CD4-positive, alpha-beta T cell treated with Interleukin-1 beta for 1 hour (primary cell): ENCODE measurements around the gene AIRE.
"Not testable (repeated sequence)": the region's sequence is repeated elsewhere in the genome, so short reads cannot be mapped to it uniquely, and the experiment has no call there.

Experiments
- DNase-seq, 2 donors: peaks; one replicate each; pipeline ENCODE4 v3.0.0-alpha.2; 2020 to 2022

The AIRE gene

DNA sequence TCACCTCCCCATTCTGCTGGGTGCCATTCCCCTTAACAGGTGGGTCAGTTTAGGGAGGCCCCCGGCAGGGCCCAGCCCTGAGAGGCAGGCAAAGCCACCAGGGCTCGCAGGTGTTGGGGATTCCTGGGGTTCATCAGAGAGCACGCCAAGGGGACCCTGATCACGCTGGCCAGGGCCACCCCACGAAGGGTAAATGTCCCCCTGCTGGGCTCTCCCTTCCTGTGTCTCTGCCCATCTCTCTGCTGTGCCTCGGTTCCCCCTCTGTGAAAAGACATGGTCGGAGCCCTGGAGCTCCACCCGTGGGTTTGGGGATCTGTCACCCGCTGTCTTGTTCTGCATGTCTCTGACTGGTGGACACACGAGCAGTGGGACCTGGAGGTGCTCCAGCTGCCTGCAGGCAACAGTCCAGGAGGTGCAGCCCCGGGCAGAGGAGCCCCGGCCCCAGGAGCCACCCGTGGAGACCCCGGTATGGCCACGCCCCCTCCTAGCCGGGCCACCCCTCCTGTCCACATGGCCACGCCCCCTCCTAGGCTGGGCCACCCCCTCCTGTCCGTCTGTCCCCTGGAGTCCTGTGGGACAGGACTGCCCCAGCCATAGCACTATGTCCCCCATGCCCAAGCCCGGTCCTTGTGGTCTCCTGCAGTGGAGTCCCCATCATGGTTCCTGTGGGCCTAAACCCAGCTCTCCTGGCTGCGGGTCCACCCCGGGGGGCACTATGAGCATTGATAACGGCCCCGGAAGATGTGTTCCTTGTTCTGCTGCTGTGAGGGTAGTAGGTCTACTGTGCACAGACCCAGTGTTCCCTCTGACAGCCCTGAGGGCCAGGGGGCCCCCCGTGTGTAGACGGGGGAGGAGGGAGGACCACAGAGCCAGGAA lies 6.5 kb downstream of the AIRE start:
- DNase-seq: no peak

DNA sequence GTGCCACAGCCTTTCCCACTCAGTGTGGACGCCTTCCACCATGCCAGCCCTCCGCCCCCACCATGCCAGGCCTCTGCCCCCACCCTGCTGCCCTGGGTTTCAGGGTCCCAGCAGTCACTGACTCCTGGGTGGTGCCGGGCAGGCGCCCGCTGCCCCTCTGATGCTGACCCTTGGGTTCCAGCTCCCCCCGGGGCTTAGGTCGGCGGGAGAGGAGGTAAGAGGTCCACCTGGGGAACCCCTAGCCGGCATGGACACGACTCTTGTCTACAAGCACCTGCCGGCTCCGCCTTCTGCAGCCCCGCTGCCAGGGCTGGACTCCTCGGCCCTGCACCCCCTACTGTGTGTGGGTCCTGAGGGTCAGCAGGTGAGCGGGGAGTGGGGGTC lies 7.1 kb downstream of the AIRE start:
- DNase-seq: no peak

DNA sequence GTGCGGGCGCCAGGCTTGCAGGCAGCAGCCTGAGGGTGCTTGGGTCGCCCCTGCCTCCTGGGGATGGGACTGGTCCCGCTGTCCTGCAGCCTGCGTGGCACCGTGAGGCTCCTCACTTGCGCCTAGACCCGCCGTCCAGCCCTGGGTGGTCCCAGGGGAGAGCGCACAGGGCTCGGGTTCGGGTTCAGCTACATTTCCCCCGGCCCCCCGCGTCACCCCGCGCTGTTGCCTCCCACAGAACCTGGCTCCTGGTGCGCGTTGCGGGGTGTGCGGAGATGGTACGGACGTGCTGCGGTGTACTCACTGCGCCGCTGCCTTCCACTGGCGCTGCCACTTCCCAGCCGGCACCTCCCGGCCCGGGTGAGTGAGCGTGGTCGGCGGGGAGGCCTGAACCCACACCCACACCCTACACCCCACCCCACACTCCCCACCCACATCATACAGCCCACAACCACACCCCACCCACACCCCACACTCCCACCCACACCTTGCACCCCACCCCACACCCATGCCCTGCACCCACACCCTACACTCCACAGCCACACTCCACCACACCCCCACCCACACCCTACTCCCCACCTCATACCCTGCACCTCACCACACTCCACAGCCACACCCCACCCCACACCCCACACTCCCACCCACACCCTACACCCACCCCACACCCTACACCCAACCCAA lies 8.0 kb downstream of the AIRE start:
- DNase-seq: peak; percentile 47 to 63

DNA sequence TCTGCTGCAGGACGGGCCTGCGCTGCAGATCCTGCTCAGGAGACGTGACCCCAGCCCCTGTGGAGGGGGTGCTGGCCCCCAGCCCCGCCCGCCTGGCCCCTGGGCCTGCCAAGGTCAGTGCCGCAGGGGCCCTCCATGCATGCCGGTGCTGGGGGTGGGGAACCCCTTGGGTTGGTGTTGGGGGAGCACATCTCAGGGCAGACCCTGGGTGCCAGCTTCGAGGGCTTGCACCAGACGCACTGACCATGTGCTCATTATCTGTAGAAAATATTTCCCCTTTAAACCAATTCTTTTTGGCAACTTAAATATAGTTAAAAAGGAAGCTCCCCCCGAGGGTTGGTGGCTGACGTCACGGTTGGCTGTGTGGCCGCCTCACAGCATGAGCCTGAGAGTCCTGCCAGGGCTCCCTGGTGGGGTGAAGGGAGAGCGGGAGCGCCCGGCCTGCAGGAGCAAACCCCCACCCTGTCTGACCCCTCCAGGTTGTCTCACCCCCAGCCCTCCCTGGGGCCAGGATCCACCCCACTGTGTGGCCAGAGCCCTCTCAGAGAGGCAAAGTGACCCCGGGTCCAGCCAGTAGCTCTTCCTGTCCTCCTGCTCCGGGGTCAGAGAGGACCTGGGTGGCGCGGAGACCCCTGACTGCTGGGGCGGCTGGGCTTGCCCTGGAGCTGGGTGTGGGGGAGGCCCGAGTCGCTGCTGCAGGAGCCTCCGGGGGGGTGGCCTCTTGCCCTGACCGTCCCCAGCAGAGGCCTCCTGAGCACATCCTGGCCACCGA lies 8.9 kb downstream of the AIRE start:
- peak; percentile 13 to 25 for DNase-seq

DNA sequence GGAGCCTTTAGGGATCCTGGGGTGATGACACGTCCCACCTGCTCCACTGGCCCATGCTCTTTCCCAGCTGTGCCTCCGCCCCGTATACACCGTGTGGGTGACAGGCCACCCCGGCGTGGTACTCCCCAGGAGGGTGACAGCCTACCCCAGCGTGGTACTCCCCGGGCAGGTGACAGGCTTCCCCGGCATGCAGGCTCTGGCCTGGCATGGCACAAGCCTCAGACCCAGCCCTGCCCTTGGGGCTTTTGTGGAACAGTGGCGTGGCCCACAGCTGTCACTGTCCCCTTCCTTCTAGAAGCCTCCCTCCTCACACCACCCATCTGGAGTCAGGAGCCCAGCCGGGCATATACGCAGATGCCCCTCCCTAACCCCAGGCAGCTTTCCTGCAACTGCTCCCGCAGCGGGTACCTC lies 9.5 kb downstream of the AIRE start:
- DNase-seq: no peak

DNA sequence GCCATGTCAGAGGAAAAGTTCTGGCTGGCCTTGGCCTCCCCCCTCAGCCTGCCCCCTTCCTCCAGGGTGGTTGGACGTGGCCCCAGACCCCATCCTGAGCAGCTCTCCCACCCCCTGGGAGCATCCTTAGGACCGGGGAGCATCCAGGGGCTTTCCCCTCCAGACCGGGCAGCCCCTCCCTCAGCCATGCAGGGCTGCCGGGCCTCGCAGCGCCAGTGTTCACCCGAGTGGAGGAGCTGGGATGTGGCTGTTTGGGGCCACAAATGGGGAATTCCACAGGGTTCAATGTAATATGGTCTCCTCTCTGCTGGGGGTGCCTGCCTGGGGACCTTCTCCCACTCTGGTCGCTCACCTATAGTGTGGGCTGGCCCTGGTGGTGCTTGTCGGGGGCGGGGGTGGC lies 10.0 kb downstream of the AIRE start:
- DNase-seq: no peak

DNA sequence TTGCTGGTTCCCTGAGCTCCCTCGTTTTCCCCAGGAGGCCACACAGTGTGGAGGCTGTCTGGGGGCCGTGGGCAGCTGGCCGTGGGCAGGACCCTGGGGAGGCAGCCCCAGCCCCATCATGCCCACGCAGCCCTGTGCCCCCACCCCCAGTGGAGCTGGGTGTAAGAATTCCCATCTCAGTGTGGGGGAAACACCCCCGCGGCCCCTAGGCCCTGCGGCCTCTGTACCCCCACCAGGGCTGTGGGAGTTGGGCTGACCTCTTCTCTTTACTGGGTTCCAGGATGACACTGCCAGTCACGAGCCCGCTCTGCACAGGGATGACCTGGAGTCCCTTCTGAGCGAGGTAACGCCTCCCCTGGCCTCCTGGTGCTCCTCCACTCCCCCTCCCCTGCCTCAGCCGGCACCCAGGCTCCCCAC lies 10.4 kb downstream of the AIRE start:
- no peak for DNase-seq

DNA sequence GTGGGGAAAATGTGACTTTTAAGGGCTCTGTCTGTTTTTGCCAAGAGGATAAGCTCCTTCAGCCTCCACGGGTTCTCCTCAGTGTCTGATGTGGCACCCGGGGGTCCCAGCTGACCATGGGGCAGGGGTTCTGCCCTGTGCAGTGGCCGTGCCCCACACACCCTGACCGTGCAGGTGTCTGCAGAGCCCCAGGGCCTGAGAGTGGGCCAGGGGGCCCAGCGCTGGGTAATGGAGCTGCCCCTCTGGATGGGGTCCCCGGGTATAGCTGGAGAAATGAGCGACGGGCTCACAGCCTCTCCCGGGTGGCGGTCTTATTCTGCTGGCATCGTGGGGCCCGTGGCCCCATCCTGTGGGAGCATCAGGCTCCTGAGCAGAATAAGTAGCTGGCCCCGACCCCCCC lies 11.2 kb downstream of the AIRE start:
- DNase-seq: no peak

DNA sequence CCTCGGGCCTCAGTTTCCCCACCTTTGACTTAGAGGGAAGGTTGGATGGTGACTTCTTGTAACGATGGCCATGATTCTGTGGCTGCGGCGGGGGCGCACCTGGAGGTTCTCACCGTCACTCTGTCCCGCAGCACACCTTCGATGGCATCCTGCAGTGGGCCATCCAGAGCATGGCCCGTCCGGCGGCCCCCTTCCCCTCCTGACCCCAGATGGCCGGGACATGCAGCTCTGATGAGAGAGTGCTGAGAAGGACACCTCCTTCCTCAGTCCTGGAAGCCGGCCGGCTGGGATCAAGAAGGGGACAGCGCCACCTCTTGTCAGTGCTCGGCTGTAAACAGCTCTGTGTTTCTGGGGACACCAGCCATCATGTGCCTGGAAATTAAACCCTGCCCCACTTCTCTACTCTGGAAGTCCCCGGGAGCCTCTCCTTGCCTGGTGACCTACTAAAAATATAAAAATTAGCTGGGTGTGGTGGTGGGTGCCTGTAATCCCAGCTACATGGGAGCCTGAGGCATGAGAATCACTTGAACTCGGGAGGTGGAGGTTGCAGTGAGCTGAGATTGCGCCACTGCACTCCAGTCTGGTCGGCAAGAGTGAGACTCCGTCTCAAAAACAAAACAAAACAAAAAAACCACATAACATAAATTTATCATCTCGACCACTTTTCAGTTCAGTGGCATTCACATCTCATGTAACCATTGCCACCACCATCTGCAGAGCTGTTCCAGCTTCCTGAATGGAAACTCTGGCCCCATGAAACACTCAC lies 12.0 kb downstream of the AIRE start:
- DNase-seq: peak; percentile 80 to 82

DNA sequence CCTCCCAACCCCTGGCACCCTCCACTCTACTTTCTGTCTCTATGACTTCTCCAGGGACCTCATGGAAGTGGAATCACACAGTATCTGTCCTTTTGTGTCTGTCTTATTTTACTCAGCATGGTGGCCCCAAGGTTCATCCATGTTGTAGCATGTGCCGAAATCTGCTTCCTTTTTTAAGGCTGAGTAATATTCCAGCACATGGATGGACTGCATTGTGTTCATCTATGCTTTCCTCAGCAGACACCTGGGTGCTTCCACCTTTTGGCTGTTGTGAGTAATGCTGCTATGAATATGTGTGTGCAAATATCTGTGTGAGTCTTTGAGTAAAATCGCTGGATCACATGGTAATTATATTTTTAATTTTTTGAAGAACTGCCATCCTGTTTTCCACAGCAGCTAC lies 12.6 kb downstream of the AIRE start:
- DNase-seq: peak in 1 of 2 donors; percentile 22

DNA sequence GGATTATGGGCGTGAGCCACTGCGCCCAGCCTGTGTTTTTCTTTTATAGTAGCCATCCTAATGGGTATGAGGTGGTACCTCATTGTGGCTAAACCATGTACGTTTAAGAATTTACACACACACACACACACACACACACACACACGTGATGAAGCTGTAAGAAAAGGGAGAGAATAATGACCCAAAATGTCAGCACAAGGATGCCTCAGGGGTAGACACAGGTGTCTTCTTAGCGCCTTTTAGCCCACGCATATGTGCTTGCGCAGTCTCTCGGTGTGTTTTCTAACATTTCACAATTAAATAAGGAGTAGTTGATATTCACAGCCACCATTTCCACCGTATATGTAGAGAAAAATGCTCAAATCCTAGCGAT lies 13.4 kb downstream of the AIRE start:
- peak in 1 of 2 donors; percentile 18 for DNase-seq

DNA sequence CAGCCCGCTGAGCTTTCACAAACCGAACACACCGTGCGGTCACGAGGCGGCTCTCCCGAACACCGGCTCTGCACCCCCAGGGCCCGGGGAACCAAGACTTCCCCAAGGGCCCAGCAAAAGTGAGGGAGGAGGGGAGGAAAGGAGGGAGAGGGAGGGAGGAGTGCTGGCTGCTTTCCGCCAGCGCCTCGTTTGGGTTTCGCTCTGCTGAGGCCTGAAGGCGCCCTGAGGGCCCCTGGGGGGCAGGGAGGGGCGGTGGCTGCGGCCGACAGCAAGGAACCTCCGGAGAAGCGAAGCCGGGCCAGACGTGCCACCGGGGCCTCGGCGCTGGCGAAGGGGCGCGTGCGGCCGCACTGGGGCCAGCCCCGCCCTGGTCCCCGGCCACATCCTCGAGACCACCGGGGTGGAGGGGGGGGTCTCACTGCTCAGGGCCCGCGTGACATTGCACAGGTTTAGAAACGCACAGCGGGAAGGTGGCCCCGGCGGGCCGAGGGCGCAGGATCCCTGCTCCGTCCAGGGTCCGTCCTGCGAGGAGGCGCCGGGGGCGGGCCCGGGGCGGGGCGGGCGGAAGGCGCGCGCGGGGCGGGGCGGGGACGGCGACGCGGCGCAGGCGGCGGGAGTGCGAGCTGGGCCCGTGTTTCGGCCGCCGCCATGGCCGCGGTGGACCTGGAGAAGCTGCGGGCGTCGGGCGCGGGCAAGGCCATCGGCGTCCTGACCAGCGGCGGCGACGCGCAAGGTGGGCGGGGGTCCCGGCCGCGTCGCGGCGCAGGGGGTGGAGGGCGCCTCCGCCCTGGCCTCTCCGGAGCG lies 14.0 kb downstream of the AIRE start, which contains the start of gene PFKL:
Gene PFKL (plus strand): TSS at position 596 of the 804 bp plus-strand sequence. CDS start 53 bp downstream, at position 649.
- peak; percentile 53 to 69 for DNase-seq

DNA sequence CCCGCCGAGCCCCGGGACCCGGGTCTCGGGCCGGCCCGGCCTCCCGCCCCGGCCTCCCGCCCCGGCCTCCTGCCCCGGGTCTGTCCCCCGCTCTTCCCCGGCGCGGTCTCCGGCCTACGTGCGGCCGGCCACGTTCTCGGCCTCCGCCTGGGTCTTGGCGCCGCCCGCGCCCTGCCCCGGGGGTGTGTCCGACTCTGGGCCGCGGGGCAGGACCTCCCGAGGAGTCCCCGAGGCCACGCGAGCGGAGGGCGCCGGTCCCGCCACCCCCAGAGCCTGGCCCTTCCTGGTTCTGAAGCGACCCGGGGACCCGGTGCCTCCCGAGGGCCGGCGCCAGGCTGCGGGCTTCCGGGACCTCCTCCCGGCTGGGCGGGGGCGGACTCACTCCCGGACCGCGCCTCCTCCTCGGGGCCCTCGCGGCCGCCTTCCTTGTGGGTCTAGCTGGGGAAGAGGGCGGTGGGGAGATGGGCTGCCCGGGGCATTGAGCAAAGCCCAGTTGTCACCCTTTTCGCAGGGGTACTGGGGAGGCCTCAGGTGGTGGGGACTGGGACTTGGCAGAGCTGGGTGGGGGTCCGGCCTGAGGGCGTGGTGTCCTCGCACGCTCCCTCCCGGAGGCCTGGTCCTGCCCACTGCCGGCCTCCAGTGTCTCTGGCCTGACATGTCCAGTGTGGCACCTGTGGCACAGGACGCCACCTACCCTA lies 14.7 kb downstream of the AIRE start:
- DNase-seq: peak; percentile 59 to 64

DNA sequence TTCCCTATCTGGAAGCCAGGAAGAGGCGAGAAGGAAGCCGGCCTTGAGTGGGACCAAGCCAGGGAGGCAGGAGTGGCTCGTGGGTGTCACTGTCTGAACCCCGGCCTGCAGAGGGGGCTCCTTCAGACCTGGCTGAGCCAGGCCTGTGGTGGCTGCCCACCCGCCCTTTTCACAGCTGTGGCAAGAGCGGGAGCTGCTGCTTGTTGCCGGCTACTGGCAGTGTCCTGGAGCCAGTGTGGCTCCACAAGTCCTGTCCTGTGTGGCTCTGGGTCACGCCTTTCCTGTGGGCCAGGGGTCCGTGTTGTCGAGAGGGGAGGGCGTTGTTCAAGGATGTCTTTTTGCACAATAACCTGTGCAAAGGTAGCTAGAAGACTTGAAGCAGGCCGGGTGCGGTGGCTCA lies 15.5 kb downstream of the AIRE start:
- DNase-seq: no peak

DNA sequence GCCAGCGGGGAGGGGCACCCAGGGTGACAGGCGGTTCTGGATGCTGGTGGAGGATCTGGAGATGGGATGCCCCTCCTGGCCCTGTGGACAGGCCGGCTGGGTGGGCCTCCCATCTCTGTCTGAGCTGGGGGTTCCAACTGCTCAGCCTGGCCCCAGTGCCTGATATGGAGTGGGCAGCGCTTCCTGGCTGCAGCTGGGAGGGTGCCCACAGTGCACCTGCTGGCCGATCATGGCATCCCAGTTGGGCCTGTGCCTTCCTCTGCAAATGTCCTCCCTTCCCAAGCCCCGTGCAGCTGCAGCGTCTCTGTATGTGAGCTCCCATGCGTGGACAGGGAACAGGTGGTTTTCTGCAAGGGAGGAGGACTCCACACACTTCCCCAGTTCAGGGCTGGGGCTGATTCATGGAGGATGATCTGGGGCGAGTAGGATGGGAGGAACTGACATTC lies 16.3 kb downstream of the AIRE start:
- DNase-seq: no peak

DNA sequence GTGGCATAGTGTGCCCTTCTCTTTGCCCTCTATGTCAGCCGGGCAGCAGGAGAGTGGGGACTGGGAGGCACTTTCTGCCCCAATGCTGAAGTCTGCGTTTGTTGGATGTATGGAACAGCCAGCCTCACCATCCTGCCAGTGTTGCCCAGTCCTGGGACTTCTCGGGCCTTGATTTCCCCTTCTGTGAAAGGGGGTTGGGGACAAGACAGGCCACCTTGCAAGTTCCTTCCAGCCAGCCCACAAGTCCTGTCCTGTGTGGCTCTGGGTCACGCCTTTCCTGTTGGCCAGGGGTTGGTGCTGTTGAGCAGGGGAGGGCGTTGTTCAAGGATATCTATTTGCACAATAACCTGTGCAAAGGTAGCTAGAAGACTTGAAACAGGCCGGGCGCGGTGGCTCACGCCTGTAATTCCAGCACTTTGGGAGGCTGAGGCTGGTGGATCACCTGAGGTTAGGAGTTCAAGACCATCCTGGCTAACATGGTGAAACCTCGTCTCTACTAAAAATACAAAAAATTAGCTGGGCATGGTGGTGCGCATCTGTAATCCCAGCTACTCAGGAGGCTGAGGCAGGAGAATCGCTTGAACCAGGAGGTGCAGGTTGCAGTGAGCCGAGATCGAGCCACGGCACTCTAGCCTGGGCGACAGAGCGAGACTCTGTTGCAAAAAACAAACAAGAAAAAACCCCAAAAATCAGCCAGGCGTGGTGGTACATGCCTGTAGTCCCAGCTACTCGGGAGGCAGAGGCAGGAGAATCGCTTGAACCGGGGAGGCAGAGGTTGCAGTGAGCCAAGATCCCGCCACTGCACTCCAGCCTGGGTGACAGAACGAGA lies 17.1 kb downstream of the AIRE start:
- not testable (repeated sequence) for DNase-seq

DNA sequence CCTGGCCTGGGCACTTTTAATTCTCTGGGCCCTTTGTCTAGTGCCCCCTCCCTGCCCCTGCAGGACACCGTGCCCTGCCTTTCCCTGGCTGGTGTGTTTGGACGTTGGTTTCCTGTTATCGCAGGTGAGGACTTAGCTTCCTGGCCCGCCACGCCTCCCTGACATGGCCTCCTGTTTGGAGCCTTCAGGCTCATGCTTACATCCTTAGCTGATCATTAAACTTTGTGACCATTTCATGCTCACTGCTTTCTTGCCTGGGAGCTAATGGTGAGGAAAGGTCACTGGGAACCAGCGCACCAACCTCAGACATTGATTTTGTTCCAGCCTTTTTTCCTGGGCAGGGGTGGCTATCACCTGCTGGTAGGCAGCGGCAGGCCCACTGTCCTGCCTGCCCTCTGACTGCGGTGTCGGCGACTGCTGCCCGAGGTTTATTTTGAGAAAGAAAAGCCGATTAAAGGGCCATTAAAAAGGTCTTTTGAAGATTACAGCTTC lies 17.9 kb downstream of the AIRE start:
- DNase-seq: no peak

DNA sequence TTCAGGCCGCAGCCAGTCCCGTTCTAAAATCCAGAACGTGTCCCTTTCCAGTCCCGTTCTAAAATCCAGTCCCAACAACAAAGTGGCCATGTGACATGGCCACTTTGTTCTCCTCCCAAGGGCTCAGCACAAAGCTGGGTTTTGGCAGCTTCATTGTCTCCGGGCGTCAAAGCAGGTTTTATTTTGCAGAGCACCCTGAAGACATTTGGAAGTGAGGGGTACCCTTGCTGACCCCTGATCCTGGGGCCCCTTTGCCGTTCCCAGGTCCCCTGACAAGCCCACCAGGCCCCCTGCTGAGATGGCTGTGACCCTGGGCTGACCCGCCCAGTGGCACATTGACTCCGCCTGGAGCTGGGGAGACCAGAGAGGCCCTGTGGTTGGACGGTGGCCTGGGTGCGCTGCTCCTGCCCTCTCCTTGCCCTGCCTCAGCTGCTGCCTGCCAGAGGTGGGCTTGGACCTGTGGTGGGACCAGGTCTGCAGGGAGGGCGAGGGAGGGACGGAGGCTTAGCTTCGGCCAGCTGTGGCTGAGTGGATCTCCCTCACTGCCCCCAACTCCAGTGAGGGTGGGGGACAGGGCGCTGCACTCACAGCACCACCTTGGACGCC lies 18.4 kb downstream of the AIRE start:
- DNase-seq: no peak

DNA sequence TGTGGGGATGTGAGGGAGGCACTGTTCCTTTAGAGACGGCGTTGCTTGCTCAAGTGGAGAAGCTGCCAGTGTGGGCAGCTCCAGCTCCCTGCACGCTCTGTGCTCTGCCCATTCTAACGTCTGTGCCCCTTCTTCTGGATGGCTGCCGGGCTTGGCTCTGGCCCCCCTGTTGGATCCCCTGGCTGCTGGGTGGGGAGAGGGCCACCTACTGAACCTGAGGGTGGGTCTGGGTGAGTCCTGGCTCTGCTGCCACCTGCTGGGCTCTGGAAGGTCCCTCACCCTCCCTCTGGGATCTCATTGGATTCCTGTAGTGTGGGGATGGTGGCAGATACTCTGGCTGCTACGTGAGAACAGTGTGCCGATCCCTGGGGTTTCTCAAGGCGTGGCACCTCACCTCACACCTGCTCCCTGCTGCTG lies 19.2 kb downstream of the AIRE start:
- DNase-seq: peak; percentile 29 to 54
